Activated T-cell treated with anti-CD3 and anti-CD28 coated beads, Interleukin-2, amount 50 U/mL, for 48 hours (primary cell): ENCODE measurements around the gene SF3B2.
"Not testable (repeated sequence)": the region's sequence is repeated elsewhere in the genome, so short reads cannot be mapped to it uniquely, and the experiment has no call there.

Source experiments
- DNase-seq, 2 experiments: peaks; one replicate each; pipeline ENCODE4 v3.0.0-alpha.2; 2020

SF3B2 gene

DNA sequence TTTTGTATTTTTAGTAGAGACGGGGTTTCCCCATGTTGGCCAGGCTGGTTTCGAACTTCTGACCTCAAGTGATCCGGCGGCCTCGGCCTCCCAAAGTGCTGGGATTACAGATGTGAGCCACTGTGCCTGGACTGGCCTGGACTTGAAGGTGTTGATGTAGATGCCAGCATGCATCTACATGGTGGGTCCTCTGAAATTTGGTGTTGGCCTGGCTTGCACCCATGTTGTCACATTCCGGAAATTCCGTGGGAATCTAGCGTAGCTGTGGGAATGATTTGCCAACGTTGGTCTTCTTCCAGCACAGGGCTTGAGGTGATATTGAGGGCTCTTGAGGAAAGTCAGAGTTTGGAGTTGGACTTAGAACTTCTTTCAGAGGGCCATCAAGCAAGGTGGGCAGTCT lies 24.4 kb downstream of the SF3B2 start:
- DNase-seq = no peak

DNA sequence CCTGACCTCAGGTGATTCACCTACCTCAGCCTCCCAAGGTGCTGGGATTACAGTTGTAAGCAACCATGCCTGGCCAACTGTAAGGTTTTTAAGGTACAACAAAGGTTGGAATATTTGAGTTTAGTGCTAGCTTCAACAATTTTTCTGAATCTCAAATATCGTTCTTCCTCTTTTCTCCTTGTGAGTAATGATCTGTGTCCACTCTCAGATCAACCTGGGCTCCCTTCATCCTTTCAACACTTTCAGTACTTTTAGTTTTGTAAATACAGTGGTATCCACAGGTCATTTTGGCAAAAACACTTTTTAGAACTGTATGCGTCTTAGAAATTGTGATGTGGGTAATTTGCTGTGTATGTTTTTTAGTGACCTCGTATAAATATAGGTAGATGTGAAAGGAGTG lies 25.8 kb downstream of the SF3B2 start:
- DNase-seq = no peak

DNA sequence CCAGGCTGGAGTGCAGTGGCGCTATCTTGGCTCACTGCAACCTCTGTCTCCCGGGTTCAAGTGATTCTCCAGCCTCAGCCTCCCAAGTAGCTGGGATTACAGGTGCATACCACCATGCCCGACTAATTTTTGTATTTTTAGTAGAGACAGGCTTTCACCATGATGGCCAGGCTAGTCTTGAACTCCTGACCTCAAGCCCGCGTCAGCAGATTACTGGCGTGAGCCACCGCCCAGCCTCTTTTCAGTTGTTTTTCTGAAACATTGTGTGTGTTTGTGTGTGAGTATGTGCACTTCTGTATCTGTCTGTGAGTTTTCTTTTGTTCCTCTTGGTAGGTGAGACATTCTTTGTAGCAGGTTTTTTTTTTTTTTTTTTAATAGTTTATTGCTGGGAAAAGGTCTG lies 26.8 kb downstream of the SF3B2 start:
- not testable (repeated sequence) for DNase-seq

DNA sequence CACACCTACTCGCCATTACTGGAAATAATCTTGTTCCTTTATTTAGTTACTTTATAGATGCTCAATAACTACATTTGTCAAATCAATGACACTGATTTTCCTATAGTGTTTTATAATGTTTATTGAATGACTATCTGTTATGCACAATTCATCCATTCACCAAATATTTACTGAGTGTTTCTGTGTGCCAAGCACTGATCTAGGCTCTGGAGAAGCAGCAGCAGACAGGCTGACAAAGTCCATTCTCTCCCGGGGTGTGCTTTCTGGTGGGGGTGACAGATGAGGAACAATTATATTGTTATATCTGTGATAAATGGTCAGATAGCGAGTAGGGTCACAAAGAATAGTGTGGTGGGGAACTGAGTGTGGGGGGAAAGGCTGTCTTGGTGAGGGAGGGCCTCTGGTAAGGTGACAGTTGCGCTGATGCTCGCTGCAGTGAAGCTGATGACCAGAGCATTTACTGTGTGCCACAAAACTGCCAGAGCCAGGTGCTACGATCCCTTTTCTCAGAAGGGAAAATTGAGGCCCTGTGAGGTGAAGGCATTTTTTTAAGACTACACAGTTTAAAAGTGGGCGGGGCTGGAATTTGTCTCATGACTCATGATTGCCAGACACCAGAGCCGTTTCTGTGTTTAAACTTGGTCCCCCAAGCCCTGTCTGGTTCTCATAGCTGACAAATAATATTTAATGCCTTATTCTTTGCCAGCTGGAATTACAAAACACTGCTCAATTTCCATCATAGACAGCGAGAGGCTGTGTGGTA lies 28.1 kb downstream of the SF3B2 start:
- DNase-seq = peak; percentile 69 to 70

DNA sequence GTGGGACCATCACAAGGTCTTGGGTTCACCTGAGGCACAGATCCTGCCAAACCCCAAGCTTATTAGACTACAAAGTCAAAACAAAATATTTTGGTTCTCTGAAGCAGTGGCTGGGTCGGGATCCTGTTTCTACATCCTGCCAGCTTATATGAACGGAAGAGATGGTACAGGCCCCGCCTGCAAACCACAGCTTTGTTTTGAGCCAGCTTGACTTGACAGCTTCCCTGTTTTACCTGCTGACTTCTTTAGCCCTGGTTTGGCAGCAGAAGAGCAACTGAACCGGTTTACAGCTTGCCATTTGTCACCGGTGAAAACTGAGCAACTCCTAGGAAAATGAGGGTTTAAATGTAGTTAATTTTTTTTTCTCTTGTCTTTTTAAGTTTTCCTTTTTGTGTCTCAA lies 29.3 kb downstream of the SF3B2 start:
- peak; percentile 65 to 72 for DNase-seq

DNA sequence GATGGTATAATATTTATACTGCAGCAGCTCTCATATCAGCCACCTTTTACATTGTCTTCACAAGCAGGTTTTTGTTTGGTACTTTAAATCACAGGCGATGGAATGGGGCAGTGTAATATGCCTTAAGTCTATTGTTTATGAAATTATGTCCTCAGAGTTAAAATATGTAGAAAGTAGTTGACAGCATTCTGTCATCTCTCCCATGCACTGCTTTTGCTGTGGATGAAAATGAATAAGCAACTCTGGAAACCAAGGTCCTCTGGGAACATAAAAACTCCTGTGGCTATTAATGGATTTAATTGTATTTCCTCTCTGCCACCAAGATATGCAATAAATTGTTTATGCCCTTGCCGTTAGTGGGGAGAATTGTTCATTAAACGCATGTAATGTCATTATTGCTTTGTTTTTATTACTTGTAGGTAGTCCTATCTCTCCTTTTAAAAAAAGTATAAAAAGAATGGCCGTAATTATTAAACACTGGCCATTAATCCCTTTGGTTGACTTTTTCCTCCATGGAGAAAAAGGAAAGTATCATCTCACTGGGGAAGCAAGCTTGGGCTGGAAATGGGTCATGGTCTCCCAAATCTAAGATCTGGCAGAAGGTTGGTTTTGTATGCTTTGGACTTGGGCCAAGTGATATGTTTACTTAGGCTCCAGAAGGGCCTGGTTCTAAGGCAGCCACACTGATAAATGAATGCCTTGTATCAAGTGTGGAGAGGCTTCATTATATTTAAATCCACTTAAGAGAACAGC lies 31.0 kb downstream of the SF3B2 start:
- no peak for DNase-seq

DNA sequence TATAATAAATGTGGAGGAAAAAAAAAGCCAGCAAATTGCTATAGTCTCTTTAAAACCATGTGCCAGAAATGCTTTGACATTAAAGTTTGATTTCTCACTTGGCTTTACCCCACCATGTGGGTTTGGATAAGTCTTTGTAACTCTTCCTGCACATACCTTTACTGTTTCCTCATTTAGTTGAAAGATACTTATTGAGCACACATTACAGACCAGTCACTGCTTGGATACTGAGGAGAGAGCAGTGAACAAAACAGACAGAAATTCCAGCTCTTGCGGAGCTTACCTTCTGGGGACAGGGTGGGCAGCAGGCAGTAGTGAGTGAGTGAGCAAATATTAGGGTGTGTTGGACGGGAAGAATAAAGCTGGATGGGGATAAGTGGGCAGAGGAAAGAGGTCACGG lies 31.6 kb downstream of the SF3B2 start:
- no peak for DNase-seq

DNA sequence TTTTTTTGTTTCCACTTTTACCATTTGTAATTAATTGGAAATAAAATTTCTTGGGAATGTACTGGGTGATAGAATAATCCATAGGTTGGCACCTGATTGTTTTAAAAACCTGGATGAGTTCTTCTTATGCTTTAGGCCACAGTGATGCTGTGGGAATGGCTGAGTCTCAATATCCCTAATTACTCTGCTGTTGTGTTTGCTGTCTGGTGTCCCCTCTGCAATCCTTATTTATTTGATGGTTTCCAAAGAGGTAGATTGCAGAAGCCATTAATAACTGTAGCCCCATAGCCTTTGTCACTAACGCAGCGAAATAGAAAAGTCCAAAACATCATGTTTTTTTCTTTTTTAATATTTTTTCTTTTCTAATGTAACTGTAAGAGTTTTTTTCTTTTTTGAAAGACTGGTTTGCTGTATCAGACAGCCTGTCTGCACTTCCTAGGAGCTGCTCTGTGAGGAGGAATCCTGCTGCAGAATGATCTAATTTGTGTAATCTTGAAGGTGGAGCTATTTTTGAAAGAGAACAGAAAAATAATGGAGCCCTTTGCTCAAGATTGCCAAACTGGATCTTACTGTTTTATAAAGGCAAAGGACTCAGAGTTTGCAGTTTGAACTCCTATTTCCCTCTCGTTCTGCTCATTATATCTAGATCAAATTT lies 32.8 kb downstream of the SF3B2 start:
- no peak for DNase-seq

DNA sequence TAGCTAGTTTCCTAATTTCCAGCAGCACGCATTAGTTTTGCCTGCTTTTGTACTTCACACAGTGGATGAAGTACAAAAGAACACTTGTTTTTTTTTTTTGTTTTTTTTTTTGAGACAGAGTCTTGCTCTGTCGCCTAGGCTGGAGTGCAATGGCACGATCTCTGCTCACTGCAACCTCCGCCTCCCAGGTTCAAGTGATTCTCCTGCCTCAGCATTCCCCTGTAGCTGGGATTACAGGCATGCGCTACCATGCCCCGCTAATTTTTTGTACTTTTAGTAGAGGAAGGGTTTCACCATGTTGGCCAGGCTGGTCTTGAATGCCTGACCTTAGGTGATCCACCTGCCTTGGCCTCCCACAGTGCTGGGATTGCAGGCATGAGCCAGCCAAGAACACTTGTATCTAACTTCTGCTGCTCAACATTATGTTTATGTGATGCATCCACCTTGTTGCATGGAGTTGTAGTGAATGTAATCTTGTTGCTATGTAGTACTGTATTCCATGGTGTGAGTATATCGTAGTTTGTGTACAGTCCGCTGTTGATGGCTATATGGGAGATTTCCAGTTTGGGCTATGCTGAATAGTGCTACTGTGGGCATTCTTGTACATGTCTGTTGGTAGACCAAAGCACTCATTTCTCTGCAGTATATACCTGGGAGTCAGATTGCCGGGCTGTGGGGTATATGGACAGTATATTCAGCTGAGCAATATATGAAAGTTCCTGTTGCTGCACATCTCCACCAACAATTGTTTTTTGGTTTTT lies 35.2 kb downstream of the SF3B2 start:
- DNase-seq = no peak

DNA sequence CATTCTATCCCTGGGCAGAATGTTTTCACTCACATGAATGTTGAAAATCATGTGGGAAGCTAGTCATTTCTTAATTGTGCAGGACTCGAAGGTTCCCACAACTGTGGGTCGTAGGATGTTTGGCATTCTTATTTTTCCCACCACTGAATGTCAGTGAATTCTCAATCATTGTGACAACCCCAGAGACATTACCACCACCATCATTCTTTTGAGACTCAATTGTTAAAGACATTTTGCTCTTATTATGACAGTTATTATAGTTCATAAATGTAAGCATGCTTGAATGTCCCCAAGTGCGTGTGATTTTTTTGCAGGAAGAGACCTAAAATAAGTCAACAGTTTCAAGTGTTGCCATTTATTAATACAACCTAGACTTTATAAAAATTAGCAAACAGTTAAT lies 36.9 kb downstream of the SF3B2 start:
- DNase-seq = no peak

DNA sequence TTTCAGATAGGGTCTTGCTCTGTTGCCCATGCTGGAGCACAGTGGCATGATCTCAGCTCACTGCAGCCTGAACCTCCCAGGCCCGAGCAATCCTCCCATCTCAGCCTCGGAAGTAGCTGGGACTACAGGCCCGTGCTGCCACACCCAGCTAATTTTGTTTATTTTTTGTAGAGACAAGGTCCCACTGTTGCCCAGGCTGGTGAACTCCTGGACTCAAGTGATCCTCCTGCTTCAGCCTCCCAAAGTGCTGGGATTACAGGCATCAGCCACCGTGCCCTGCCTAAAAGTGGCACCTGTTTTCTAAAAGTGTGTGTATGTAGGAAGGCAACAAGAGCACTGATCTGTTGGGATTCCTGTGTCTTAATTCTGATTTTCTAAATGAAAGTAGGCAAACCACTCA lies 38.1 kb downstream of the SF3B2 start:
- DNase-seq = no peak

DNA sequence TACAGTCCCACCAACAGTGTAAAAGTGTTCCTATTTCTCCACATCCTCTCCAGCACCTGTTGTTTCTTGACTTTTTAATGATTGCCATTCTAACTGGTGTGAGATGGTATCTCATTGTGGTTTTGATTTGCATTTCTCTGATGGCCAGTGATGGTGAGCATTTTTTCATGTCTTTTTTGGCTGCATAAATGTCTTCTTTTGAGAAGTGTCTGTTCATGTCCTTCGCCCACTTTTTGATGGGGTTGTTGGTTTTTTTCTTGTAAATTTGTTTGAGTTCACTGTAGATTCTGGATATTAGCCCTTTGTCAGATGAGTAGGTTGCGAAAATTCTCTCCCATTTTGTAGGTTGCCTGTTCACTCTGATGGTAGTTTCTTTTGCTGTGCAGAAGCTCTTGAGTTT lies 40.0 kb downstream of the SF3B2 start:
- not testable (repeated sequence) for DNase-seq

DNA sequence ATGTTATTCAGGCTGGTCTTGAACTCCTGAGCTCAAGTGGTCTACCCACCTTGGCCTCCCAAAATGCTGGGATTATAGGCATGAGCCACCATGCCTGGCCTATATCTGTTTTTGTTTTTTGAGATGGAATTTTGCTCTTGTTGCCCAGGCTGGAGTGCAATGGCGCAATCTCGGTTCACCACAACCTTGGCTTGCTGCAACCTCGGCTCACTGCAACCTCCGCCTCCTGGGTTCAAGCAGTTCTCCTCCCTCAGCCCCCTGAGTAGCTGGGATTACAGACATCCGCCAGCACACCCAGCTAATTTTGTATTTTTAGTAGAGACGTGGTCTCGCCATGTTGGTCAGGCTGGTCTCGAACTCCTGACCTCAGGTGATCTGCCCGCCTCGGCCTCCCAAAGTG lies 47.6 kb downstream of the SF3B2 start:
- DNase-seq = not testable (repeated sequence)

DNA sequence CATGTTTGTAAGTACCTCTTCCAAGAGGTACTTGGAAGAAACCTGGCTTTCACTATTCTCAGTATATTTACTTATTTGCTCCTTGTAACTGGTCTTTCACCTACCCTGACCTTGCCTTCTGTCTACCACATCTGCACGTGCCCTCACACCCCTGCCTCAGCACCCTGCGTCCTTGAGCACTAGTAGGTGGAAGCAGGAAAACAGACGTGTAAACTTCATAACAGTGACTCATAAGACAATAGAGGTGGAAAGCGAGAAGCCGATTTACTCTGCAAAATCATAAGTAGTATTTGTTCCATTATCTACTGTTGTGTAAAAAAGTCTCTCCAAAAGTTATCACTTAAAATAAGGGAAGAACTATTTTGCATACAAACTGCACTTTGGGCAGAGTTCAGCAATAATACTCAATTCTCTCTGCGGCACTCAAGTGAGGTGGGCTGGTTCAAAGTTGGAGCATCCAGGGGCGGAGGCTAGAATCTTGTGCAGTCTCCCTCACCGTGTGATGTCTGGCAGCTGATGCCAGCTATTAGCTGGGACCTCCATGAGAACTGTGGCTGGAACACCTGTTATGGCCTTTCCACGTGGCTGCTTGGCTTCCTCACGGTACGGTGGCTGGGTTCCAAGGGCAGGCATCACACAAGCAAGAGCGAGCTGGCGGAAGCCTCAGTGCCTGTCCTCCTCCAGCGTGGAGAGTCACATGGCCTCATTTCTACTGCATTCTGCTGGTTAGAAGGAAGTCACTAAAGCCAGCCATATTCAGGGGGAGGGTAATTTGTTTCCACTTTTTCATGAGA lies 48.3 kb downstream of the SF3B2 start:
- peak; percentile 74 to 77 for DNase-seq

DNA sequence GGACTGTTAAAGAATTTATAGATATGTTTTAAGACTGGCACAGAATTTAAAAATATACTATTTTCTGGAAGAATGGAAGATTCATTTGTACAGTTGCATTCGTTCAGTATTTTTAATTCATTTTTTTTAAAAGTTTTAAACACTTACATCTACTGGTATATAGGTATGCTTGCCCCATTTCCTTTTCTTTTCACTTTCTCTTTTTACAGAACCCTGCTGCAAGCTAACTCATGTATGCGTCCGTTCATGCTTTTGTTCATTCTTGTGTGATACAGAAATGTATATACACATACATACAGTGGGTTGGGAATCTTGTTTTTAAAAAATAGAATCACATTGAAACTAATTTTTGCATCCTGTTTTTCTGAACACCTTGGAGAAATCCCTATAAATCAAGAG lies 48.9 kb downstream of the SF3B2 start:
- DNase-seq = no peak

DNA sequence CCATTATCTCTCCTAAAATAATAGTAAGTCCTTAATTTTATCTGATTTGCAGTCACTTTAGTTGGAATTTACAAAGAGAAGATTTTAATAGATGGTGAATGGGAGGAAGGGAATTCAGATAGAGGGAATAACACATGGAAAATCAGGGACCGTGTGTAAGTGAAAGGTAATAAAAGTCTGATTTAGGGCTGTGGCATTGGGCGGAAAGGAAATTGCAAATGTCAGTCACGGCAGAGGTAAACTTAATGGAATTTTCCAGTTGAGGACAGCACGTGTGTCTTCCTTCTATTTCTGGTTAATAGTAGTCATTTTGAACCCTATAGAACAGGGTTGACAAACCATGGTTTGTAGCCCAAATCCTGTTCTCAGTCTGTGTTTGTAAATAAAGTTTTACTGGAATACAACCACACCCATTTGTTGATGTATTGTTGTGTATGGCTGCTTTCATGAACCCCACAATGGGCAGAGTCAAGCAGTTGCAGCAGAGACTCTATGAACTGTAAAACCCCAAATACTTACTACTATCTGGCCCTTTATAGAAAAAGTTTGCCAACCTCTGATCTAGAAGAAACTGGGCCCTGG lies 52.0 kb downstream of the SF3B2 start:
- no peak for DNase-seq

DNA sequence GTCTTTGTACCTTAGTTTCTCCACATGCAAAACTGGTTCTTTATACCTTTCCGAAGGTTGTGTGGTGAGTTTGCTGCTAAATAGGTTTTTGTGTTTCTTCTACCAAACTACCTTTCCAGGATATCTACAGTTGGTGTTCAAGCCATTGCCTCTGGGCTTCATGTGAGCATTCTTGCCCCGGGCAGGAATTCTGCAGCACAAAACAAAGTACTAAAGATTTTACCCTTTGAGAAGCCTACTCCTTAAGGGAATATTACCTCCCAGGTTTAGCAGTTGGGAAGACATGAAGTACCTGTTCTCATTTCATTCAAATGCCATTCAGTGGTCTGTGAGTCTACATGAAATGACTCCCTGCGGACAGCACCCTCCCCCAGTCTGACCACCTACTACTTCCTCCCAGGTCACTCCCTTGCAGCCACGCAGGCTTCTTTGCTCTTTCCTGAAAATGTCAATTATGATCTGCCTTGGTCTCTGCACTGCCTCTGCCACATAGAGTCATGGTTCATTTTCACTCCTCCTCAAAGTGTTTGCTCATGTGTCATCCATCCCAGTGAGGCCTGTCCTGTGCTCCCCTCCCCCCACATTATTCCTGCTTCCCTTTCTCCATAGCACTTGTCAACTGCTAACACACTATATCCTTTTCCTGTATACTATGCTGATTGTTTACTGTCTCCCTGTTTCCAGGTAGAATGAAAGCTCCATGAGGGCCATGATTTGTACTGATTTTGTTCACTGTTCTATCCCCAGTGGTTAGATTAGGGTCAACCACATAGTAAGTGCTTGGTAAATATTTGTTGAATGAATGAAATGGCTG lies 54.8 kb downstream of the SF3B2 start:
- peak; percentile 50 to 69 for DNase-seq

DNA sequence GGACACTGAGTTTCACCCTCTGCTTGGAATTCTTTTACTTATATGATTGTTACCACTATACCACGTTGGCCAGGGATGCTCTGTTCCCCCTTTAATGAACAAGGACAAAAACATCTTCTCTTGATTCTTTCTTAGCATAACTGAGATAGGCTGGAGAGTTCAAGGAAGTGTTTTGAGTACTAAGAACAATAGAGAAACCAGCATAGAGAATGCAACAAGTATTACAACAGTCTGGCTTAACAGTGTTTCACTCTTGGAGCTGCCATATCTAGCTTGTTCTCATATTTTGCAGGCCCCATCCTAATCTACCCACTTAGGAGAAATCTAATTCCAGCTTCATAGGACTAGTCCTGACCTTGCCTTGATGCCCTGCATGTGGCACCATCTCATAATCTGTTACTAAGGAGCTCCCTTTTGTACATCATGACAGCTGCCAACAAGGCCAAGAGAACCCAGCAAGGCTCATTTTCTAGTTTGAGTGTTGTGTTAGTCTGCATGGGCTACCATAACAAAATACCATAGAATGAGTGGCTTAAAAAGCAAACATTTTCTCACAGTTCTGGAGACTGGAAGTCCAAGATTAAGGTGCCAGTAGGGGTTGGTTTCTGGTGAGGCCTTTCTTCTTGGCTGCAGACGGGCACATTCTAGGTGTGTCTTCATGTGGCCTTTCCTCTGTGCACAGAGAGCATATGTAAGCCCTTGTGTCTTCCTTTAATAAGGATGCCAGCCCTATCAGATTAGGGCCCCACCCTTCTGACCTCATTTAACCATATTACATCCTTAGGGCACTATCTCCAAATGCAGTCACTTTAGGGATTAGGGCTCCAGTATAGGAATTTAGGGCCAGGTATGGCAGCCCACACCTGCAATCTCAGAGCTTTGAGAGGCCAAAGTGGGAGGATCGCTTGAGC lies 55.7 kb downstream of the SF3B2 start:
- DNase-seq = no peak

DNA sequence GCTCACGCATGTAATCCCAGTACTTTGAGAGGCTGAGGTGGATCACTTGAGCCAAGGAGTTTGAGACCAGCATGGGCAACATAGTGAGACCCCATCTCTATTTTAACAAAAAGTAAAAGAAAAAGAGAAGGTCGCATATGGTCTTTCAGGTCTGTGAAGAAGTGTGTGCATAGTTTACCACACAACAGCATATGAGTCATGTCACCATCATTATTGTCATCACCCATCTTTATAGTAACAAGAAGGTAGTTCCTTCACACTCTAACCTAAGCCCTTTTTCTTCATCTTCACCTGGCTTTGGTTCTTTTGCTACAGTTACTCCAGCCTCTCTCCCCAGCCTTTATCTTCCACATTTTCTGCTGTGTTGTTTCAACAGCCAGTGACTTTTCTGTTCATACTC lies 57.1 kb downstream of the SF3B2 start:
- DNase-seq = no peak

DNA sequence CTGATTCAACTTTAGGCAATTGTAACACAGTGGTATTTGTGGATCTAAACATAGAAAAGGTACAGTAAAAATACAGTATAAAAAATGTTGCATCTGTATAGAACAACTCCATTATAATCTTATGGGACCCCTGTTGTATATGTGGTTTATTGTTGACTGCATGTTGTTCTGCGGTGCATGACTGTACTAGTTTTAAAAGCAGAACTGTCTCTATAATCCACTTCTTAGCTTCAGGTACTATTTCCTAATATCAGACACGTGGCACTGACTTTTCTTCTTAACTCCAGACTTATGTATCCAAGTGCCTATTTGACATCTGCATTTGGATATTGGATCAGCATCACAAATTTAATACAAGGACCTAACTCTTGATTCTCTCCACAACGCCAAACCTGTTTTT lies 59.0 kb downstream of the SF3B2 start:
- no peak for DNase-seq
